ENCODE data around the gene KRT31.

- TF ChIP-seq, protein P1, sequence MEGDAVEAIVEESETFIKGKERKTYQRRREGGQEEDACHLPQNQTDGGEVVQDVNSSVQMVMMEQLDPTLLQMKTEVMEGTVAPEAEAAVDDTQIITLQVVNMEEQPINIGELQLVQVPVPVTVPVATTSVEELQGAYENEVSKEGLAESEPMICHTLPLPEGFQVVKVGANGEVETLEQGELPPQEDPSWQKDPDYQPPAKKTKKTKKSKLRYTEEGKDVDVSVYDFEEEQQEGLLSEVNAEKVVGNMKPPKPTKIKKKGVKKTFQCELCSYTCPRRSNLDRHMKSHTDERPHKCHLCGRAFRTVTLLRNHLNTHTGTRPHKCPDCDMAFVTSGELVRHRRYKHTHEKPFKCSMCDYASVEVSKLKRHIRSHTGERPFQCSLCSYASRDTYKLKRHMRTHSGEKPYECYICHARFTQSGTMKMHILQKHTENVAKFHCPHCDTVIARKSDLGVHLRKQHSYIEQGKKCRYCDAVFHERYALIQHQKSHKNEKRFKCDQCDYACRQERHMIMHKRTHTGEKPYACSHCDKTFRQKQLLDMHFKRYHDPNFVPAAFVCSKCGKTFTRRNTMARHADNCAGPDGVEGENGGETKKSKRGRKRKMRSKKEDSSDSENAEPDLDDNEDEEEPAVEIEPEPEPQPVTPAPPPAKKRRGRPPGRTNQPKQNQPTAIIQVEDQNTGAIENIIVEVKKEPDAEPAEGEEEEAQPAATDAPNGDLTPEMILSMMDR (IDR thresholded peaks at IDR 0.05; ENCODE audit: poor library complexity, severe bottlenecking): no peak
- TF ChIP-seq EZH2 (IDR thresholded peaks at IDR 0.05; ENCODE audit: borderline replicate concordance, insufficient read depth, low read length, poor library complexity, severe bottlenecking) (no peak), EP300 (conservative IDR thresholded peaks at IDR 0.05; ENCODE audit: poor library complexity, severe bottlenecking) (no peak), SMC3 (conservative IDR thresholded peaks at IDR 0.05; ENCODE audit: poor library complexity) (no peak), REST (IDR thresholded peaks at IDR 0.05; ENCODE audit: borderline replicate concordance) (no peak), TAF1 (IDR thresholded peaks at IDR 0.05; ENCODE audit: low read depth) (no peak), RAD21 (conservative IDR thresholded peaks at IDR 0.05) (no peak), POLR2AphosphoS5 (IDR thresholded peaks at IDR 0.05) (no peak)
These were observed 6.1 kb upstream of the KRT31 start for GRCh38 chr17:41403404-41404023.

Measured in neural cell (in vitro differentiated cells).